NCI-H526 (cell line): Measurements from ENCODE around the gene NCOA1.
A peak's percentile ranks its signal among the peaks of the same experiment; 100 is the strongest.
"Not testable (repeated sequence)": the region's sequence is repeated elsewhere in the genome, so short reads cannot be mapped to it uniquely, and the experiment has no call there.

Experiments
- DNase-seq, 2 experiments: peaks; one replicate each; lab custom pipeline; 2025; lab: John Stamatoyannopoulos, UW

The NCOA1 gene

GRCh38 chr2:24539258-24539657 is 48.2 kb downstream of the NCOA1 start:
- peak; percentile 18 to 55 for DNase-seq

GRCh38 chr2:24540011-24540477 is 49.0 kb downstream of the NCOA1 start:
- no peak for DNase-seq

- DNase-seq = no peak
Observed at GRCh38 chr2:24541621-24542020, 50.6 kb downstream of the NCOA1 start.

- no peak for DNase-seq
Observed at GRCh38 chr2:24542269-24542872, 51.3 kb downstream of the NCOA1 start.

GRCh38 chr2:24543252-24543651 is 52.2 kb downstream of the NCOA1 start:
- no peak for DNase-seq

GRCh38 chr2:24544456-24545115 is 53.5 kb downstream of the NCOA1 start:
- no peak for DNase-seq

- DNase-seq = no peak
Observed at GRCh38 chr2:24546669-24547068, 55.6 kb downstream of the NCOA1 start.

GRCh38 chr2:24548058-24548457 is 57.0 kb downstream of the NCOA1 start:
- DNase-seq = no peak

GRCh38 chr2:24550301-24550700 is 59.2 kb downstream of the NCOA1 start:
- DNase-seq = not testable (repeated sequence)

- DNase-seq = peak in 1 of 2 experiments; percentile 23
Observed at GRCh38 chr2:24551016-24551415, 60.0 kb downstream of the NCOA1 start.

GRCh38 chr2:24552836-24553235 is 61.8 kb downstream of the NCOA1 start:
- no peak for DNase-seq

GRCh38 chr2:24558781-24559472 is 67.9 kb downstream of the NCOA1 start:
- DNase-seq = no peak

GRCh38 chr2:24559473-24560113 is 68.5 kb downstream of the NCOA1 start:
- DNase-seq = no peak

GRCh38 chr2:24565537-24565936 is 74.5 kb downstream of the NCOA1 start:
- DNase-seq = no peak

- no peak for DNase-seq
Observed at GRCh38 chr2:24566209-24566608, 75.2 kb downstream of the NCOA1 start.

- DNase-seq = no peak
Observed at GRCh38 chr2:24566630-24567029, 75.6 kb downstream of the NCOA1 start.

- DNase-seq = no peak
Observed at GRCh38 chr2:24568551-24568950, 77.5 kb downstream of the NCOA1 start.

GRCh38 chr2:24569565-24569964 is 78.5 kb downstream of the NCOA1 start:
- not testable (repeated sequence) for DNase-seq

- no peak for DNase-seq
Observed at GRCh38 chr2:24570225-24570624, 79.2 kb downstream of the NCOA1 start.

- DNase-seq = no peak
Observed at GRCh38 chr2:24571828-24572442, 80.9 kb downstream of the NCOA1 start.

- DNase-seq = no peak
Observed at GRCh38 chr2:24576146-24576545, 85.1 kb downstream of the NCOA1 start.

GRCh38 chr2:24576617-24577016 is 85.6 kb downstream of the NCOA1 start:
- no peak for DNase-seq
